ENCODE measurements around the gene MYLK3.
"Not testable (repeated sequence)": the region's sequence is repeated elsewhere in the genome, so short reads cannot be mapped to it uniquely, and the experiment has no call there.

MYLK3 gene

GRCh38 chr16:46688654-46689364 lies 59.3 kb downstream of the MYLK3 start, which contains the start of gene VPS35:
VPS35 (minus strand) TSS chr16:46689178; CDS start chr16:46689133, 45 bp downstream.
- DNase-seq, result peak; percentile 97

- DNase-seq, result peak; percentile 86
Observed at GRCh38 chr16:46688101-46688653, 60.0 kb downstream of the MYLK3 start.

DNA sequence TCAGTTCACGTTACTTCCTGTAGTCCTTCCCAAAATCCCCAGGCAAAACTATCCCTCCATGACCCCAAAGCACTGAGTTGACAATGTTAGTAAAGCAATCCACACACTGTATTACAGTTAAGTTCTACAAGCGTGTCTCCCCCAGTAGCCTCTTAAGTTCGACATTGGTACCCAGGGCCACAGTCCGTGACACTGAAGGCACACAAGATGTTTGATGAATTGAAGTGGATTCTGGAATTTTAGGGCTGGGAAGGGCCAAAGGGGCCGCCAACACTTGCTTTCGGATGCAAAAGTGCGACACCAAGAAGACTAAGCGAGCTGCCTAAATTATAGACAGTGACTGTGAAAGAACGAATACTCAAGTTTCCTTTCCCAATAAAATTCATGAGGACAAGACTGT lies 60.7 kb downstream of the MYLK3 start:
- no peak for DNase-seq

GRCh38 chr16:46686815-46687473 lies 61.2 kb downstream of the MYLK3 start:
- DNase-seq, result no peak

DNA sequence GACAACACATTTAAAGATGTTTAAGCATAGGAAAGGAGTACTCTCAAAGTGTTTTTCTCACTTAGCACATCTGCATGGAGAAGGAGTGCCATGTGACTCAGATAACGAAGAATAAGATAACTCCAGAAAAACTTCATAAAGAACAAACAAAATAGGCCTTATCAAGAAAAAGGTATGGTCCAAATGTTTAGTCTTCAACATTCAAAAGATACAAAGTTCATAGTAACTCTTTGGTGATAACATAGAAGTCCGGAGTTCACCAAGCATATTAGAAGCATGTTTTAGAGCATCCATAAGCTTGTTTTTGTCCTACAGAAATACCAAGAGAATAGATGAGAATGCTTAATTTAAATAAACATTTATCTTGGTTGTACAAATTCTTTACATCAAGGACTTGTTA lies 66.3 kb downstream of the MYLK3 start:
- not testable (repeated sequence) for DNase-seq

GRCh38 chr16:46677943-46678342 lies 70.2 kb downstream of the MYLK3 start:
- not testable (repeated sequence) for DNase-seq

GRCh38 chr16:46673320-46674013 lies 74.7 kb downstream of the MYLK3 start:
- peak; percentile 65 for DNase-seq

DNA sequence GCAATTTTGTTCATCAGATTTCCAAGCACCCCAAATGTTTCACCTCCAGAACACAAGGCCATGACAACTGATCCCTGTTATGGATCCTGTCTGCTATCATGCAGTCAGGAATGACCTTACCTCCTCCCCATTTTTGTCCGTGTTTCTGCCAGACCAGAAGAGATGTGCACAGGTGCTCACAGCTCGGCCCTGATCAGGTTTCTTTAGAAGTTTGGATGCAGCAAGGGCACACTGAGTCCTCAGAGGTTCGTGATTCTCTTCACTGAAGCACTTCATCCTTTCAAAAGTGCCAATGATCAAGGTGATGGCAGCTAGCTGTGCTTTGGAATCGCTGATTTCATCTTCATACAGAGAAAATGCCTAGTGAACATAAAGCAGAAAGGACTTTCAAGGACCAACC lies 86.0 kb downstream of the MYLK3 start:
- no peak for DNase-seq

GRCh38 chr16:46658925-46659324 lies 89.2 kb downstream of the MYLK3 start:
- peak; percentile 89 for DNase-seq
